Epithelial cell of esophagus (primary cell): ENCODE data around the gene TUBA4B.

Experiments used
- DNase-seq: peaks from one replicate; pipeline ENCODE4 v3.0.0; 2010; ENCODE audit warnings: low read depth
- H3K4me3 ChIP-seq: 2 replicates; pipeline ENCODE4 v1.5.1; 2011; ENCODE audit warnings: mild to moderate bottlenecking, low read length, control low read depth
- CTCF ChIP-seq: IDR thresholded peaks from 2 replicates; pipeline ENCODE4 v1.5.1; 2011; ENCODE audit warnings: low read depth, mild to moderate bottlenecking, low read length, control low read depth, inconsistent platforms; ENCODE audit not compliant: insufficient read depth; ENCODE audit errors: missing control alignments

TUBA4B gene

DNA sequence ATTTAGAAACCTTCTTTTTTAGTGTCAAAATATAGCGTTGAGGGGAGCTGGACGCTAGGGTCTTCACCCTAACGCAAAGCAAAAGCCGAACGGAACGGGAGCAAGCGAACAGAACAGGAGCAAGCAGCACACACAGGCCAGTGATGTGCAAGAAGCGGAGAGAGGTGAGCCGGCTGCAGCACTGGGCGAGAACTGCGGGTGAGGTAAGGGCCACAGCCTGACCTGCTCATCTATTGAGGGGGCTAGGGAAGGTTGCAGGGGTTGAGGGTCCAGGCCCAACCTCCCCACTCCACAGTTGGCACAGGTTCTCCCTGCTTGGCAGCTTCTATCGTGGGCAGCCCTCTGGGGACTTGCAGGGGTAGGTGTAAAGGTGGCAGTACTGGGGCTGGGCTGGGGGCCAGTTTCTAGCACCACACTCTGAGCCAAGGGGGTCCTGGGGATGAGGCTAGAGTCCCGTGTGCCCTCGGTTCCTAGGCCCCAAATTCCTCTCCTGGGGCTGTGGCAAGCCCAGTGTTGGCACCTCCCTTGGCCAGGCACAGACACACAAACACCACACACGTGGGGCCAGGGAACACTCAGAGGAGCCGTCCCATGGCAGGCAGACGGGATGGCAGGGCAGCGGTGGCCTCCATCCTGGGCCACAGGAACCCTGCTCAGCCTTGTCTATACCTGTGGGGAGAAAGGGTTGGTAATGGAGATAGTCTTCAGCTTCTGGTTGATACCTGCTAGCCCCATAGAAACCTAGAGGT is 33.1 kb upstream of the TUBA4B start:
- TF ChIP-seq CTCF: no peak
- no peak overlapping the region for H3K4me3 ChIP-seq
- DNase-seq: no peak

- H3K4me3 ChIP-seq: no peak overlapping the region
- TF ChIP-seq CTCF: no peak
- DNase-seq: no peak
Measured at GRCh38 chr2:219220652-219221402, 32.2 kb upstream of the TUBA4B start.

DNA sequence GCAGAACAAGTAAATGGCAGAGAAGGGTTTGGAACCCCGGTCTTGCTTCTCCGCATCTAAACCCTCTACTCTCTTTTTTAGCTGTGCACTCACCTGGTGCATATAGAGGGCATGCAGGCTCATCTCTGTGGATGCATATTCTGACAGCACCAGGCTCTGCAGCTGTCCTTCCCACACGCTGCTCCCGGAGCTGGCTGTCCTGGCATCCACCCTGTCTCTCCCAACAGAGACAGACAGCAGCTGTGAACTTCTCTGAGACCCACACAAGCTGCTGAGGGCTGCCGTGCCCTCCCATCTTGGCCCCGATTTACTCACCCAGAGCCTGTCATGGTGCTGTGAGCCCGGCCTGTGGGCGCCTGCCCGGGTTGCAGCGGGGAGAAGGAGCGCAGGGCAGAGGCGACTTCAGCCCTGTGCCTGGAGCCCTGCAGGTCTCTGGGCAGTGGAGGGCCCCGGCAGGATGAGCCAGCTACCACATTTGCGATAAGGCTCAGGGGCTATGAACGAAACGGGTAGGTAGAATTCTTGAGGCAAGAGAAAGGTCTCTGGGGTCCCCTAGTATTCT is 31.0 kb upstream of the TUBA4B start:
- H3K4me3 ChIP-seq: no peak overlapping the region
- no peak for TF ChIP-seq CTCF
- DNase-seq: no peak

- no peak for TF ChIP-seq CTCF
- H3K4me3 ChIP-seq: no peak overlapping the region
- no peak for DNase-seq
Measured at GRCh38 chr2:219223831-219224610, 29.0 kb upstream of the TUBA4B start.

DNA sequence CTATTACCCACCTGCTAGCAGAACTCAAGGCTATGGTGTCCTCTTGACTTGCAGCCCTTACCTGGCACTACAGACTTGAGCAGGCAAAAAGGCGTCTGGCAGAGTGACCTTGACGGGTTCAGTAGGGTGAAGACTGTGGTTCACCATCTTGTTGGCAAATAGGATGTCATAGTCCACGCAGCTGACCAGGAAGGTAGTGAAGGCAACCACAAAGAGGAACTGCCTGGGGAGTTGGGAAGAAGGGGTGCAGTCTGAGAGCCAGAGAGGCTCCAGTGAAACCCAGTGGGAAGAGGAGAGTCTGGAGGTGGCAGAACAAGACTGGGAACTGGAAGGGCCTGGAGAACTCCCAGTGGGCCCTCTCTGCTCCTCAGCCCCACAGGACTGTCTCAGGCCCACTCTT is 27.7 kb upstream of the TUBA4B start:
- H3K4me3 ChIP-seq: no peak overlapping the region
- DNase-seq: no peak
- no peak for TF ChIP-seq CTCF

DNA sequence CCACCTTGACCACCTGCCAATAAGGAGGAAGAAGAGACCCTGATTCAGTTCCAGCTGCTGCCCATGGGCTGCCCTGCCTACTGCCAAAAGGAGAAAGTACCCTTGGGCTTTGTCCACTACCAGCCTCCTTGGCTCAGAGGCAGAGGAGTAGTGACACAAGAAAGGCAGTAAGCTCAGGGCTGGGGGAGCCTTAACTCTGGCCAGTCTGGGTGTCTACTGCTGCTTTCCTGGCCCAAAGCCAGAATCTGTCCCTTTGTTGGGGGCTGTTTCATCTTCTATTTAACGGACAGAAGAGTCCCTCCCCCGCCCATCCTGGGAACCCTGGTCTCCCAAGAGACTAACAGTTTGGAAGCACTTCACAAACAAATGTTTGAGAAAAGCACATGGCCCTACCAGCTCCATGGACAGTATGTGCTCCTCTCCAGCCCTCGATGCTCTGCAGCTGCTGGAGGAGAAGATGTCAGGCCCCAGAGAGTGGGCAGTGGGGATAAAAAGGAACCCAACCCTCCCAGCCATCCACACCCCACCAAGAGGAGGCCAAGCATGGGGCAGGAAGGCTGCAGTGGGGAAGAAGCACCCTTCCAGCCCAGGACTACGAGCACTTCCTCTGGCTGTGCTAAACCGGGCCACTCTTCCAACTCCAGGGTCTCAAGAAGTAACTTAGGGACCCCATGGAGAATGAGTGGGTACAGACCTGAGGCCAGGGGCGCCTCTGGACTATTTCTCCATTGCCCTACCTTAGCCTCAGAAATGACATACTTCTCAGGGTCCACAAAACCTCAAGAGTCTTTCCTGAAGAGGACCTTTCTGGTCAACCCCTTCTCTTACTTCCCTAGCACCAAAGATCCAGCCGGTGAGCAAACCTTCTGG is 24.8 kb upstream of the TUBA4B start:
- DNase-seq: peak; percentile 15
- no peak for TF ChIP-seq CTCF
- peak overlapping the region; percentile 98 for H3K4me3 ChIP-seq
